ENCODE results near the gene RAD51B.

RAD51B gene

GRCh38 chr14:68396461-68396860 lies 576.9 kb downstream of the RAD51B start (continued):
- TF ChIP-seq PRDM10 (tag by site-specific recombination; IDR thresholded peaks at IDR 0.05) (no peak), ZNF610 (tag by site-specific recombination; IDR thresholded peaks at IDR 0.05; ENCODE audit: borderline replicate concordance) (no peak)

GRCh38 chr14:68397371-68397811 lies 577.8 kb downstream of the RAD51B start:
- no peaks in the 10 kb centered on the region for H3K9me3 ChIP-seq (ENCODE audit: control insufficient read depth, insufficient read depth, low read depth, low read length)
- H3K36me3 ChIP-seq (ENCODE audit: control insufficient read depth in 2 of 2, insufficient read depth in 1 of 2, low read length in 2 of 2), result no peaks in the 10 kb centered on the region
- CTCF ChIA-PET, result no interaction called here
- H3K27ac ChIP-seq (ENCODE audit: extremely low read depth, low read depth, low read length), result no peak overlapping the region
- no peak for TF ChIP-seq ZNF433 (tag by site-specific recombination; IDR thresholded peaks at IDR 0.05; ENCODE audit: low read depth)
- no peak for TF ChIP-seq ZNF398 (tag by site-specific recombination; IDR thresholded peaks at IDR 0.05)
- no peak overlapping the region for H3K4me3 ChIP-seq (ENCODE audit: low read depth, low read length)
- POLR2A ChIA-PET, result no interaction called here
- peaks cover 12% of the 10 kb centered on the region for H3K4me1 ChIP-seq (ENCODE audit: control insufficient read depth, insufficient read depth, low read length)

GRCh38 chr14:68397822-68398221 lies 578.2 kb downstream of the RAD51B start:
- CTCF ChIA-PET, result interaction anchor here (0.5 kb wide), 1 partner anchor 513 kb away, joined by 3 read pairs; no protein-coding TSS in a partner anchor
- Histone ChIP-seq H3K27ac (ENCODE audit: extremely low read depth, low read depth, low read length) (no peak overlapping the region), H3K4me1 (ENCODE audit: control insufficient read depth, insufficient read depth, low read length) (peaks cover 8% of the 10 kb centered on the region), H3K36me3 (ENCODE audit: control insufficient read depth in 2 of 2, insufficient read depth in 1 of 2, low read length in 2 of 2) (no peaks in the 10 kb centered on the region), H3K4me3 (ENCODE audit: low read depth, low read length) (no peak overlapping the region), H3K9me3 (ENCODE audit: control insufficient read depth, insufficient read depth, low read depth, low read length) (no peaks in the 10 kb centered on the region)
- TF ChIP-seq ZNF433 (tag by site-specific recombination; IDR thresholded peaks at IDR 0.05; ENCODE audit: low read depth) (no peak), EGR2 (tag by site-specific recombination; IDR thresholded peaks at IDR 0.05; ENCODE audit: low read depth) (peak; percentile 51; the same call in 1 of the 2 replicates), ZFHX2 (tag by site-specific recombination; conservative IDR thresholded peaks at IDR 0.05) (peak; percentile 72), ZNF335 (tag by site-specific recombination; conservative IDR thresholded peaks at IDR 0.05) (peak; percentile 26; the same call in 1 of the 2 replicates)
- POLR2A ChIA-PET, result no interaction called here

DNA sequence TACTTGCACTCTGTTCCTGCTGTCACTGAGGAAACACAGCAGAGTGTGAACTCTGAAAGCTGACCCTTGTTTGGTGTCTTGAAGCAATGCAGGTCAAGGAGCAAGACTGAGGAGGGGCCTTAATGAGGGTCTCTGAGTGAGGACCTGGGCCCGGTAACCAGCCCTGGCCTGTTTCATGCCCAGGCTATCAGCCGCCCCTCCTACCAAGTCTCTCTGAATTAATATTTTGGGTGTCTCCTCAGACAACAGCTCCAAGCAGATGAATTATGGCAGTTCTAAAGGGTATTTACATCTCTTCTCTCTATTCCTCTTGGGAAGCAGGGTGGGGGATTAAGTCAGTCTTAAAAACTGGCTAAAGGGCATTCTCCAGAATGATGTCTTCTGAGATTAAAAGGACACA lies 578.8 kb downstream of the RAD51B start:
- no peak overlapping the region for H3K4me3 ChIP-seq (ENCODE audit: low read depth, low read length)
- peaks cover 3% of the 10 kb centered on the region; the same call in 1 of the 2 replicates for H3K4me1 ChIP-seq (ENCODE audit: control insufficient read depth, insufficient read depth, low read length)
- POLR2A ChIA-PET, result no interaction called here
- CTCF ChIA-PET, result interaction anchor here (0.5 kb wide), 1 partner anchor 514 kb away, joined by 3 read pairs; no protein-coding TSS in a partner anchor
- no peaks in the 10 kb centered on the region for H3K9me3 ChIP-seq (ENCODE audit: control insufficient read depth, insufficient read depth, low read depth, low read length)
- H3K36me3 ChIP-seq (ENCODE audit: control insufficient read depth in 2 of 2, insufficient read depth in 1 of 2, low read length in 2 of 2), result no peaks in the 10 kb centered on the region
- no peak overlapping the region for H3K27ac ChIP-seq (ENCODE audit: extremely low read depth, low read depth, low read length)
- TF ChIP-seq ZNF596 (tag by site-specific recombination; IDR thresholded peaks at IDR 0.05) (no peak), AEBP2 (tag by site-specific recombination; IDR thresholded peaks at IDR 0.05; ENCODE audit: borderline replicate concordance) (no peak), ZBTB48 (tag by site-specific recombination; IDR thresholded peaks at IDR 0.05) (no peak), ZNF707 (tag by site-specific recombination; IDR thresholded peaks at IDR 0.05) (no peak), GLI2 (tag by site-specific recombination; IDR thresholded peaks at IDR 0.05; ENCODE audit: borderline replicate concordance, low read depth) (no peak)
- TF ChIP-seq, protein P1, sequence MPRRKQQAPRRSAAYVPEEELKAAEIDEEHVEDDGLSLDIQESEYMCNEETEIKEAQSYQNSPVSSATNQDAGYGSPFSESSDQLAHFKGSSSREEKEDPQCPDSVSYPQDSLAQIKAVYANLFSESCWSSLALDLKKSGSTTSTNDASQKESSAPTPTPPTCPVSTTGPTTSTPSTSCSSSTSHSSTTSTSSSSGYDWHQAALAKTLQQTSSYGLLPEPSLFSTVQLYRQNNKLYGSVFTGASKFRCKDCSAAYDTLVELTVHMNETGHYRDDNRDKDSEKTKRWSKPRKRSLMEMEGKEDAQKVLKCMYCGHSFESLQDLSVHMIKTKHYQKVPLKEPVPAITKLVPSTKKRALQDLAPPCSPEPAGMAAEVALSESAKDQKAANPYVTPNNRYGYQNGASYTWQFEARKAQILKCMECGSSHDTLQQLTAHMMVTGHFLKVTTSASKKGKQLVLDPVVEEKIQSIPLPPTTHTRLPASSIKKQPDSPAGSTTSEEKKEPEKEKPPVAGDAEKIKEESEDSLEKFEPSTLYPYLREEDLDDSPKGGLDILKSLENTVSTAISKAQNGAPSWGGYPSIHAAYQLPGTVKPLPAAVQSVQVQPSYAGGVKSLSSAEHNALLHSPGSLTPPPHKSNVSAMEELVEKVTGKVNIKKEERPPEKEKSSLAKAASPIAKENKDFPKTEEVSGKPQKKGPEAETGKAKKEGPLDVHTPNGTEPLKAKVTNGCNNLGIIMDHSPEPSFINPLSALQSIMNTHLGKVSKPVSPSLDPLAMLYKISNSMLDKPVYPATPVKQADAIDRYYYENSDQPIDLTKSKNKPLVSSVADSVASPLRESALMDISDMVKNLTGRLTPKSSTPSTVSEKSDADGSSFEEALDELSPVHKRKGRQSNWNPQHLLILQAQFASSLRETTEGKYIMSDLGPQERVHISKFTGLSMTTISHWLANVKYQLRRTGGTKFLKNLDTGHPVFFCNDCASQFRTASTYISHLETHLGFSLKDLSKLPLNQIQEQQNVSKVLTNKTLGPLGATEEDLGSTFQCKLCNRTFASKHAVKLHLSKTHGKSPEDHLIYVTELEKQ (tag by site-specific recombination; IDR thresholded peaks at IDR 0.05; ENCODE audit: borderline replicate concordance), result no peak
- TF ChIP-seq, protein P2, sequence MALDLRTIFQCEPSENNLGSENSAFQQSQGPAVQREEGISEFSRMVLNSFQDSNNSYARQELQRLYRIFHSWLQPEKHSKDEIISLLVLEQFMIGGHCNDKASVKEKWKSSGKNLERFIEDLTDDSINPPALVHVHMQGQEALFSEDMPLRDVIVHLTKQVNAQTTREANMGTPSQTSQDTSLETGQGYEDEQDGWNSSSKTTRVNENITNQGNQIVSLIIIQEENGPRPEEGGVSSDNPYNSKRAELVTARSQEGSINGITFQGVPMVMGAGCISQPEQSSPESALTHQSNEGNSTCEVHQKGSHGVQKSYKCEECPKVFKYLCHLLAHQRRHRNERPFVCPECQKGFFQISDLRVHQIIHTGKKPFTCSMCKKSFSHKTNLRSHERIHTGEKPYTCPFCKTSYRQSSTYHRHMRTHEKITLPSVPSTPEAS (tag by site-specific recombination; IDR thresholded peaks at IDR 0.05), result no peak

All from HEK293 (cell line).